Epithelial cell of umbilical artery (primary cell): ENCODE data around the gene SRF. TPM values are rescaled to one million over a fixed set of nuclear protein-coding genes. Genes with fewer than 3 reads are reported as not detected.

Experiments used
- total RNA-seq: library from RNA; depleted of rRNA; stranded (reverse); fragments of >200 nt; gene quantifications from 2 replicates; pipeline ENCODE4 v1.2.3, GENCODE V29; 2014

SRF gene
- total RNA-seq = 16.6 and 20.5 TPM in 2 replicates

GRCh38 chr6:43170931-43171706 is at the start of gene SRF:
Gene SRF, plus strand, starts transcription at chr6:43171269. Its CDS starts 388 bp downstream, at chr6:43171657.

GRCh38 chr6:43181942-43182860 is 11.1 kb downstream of the SRF start, which contains the start of gene CUL9:
Gene CUL9, plus strand, starts transcription at chr6:43182196. Its CDS starts 2,115 bp downstream, at chr6:43184311.

GRCh38 chr6:43228951-43229802 is 58.1 kb downstream of the SRF start, which contains the start of gene DNPH1:
Gene DNPH1, minus strand, starts transcription at chr6:43229481. Its CDS starts 25 bp downstream, at chr6:43229456.

Other genes starting within 250 kb of the SRF start
- gene CNPY3, start 241.8 kb upstream of the SRF start, total RNA-seq = 25.7 and 52.1 TPM in 2 replicates
- gene GNMT, start 210.5 kb upstream of the SRF start, total RNA-seq = not detected in 2 replicates
- gene PEX6, start 192.1 kb upstream of the SRF start, total RNA-seq = 13.3 and 26.4 TPM in 2 replicates
- 27.7 and 31.2 TPM in 2 replicates for gene PPP2R5D, start 186.7 kb upstream of the SRF start, total RNA-seq
- 61.7 and 72.5 TPM in 2 replicates for gene MEA1, start 157.3 kb upstream of the SRF start, total RNA-seq
- gene KLHDC3, start 157.0 kb upstream of the SRF start, total RNA-seq = 129 and 140 TPM in 2 replicates
- 117 and 139 TPM in 2 replicates for gene RRP36, start 149.6 kb upstream of the SRF start, total RNA-seq
- 25.8 and 26.6 TPM in 2 replicates for gene CUL7, start 117.4 kb upstream of the SRF start, total RNA-seq
- gene MRPL2, start 111.8 kb upstream of the SRF start, total RNA-seq = 26.0 and 28.9 TPM in 2 replicates
- 16.6 and 17.8 TPM in 2 replicates for gene KLC4, start 111.6 kb upstream of the SRF start, total RNA-seq
- gene PTK7, start 95.0 kb upstream of the SRF start, total RNA-seq = 36.9 and 42.9 TPM in 2 replicates
- 16.6 and 24.0 TPM in 2 replicates for gene CUL9, start 10.9 kb downstream of the SRF start, total RNA-seq
- gene DNPH1, start 58.2 kb downstream of the SRF start, total RNA-seq = 44.8 and 60.4 TPM in 2 replicates
- gene TTBK1, start 72.2 kb downstream of the SRF start, total RNA-seq = under 0.01 and 0.15 TPM in 2 replicates
- gene SLC22A7, start 127.0 kb downstream of the SRF start, total RNA-seq = not detected in 2 replicates
- not detected in 2 replicates for gene CRIP3, start 137.6 kb downstream of the SRF start, total RNA-seq
- gene ZNF318, start 198.4 kb downstream of the SRF start, total RNA-seq = 3.9 and 4.3 TPM in 2 replicates